Measurements from ENCODE around the gene TNRC6A. TPM values are rescaled to one million over a fixed set of nuclear protein-coding genes. Genes with fewer than 3 reads are reported as not detected.

TNRC6A gene
- total RNA-seq, 2 experiments from 2014 or later = 38.1 to 60.3 TPM

- intact Hi-C loops (cut with micrococcal nuclease; ENCODE audit: unreplicated experiment) = no loop called here
- no peak overlapping the region for H3K4me3 ChIP-seq (ENCODE audit: low read depth, low read length, poor library complexity, severe bottlenecking)
- no peaks in the 10 kb centered on the region for H3K4me1 ChIP-seq (ENCODE audit: insufficient read depth, low read length, poor library complexity, severe bottlenecking)
- H3K79me2 ChIP-seq (ENCODE audit: insufficient read depth, low read depth, low read length) = peaks cover 81% of the 10 kb centered on the region
- H3K4me2 ChIP-seq (ENCODE audit: low read length) = no peak overlapping the region
- H4K20me1 ChIP-seq (ENCODE audit: insufficient read depth, low read length) = peaks cover 4% of the 10 kb centered on the region
- H3K9me2 ChIP-seq (ENCODE audit: insufficient read depth, low read length) = no peaks in the 10 kb centered on the region
- CTCF ChIA-PET (ENCODE audit: unreplicated experiment) = no interaction called here
- no peak overlapping the region for H3K27ac ChIP-seq (ENCODE audit: low read depth, low read length, poor library complexity, severe bottlenecking)
- no TSS peak for BruUV-seq (replicated peaks)
- POLR2A ChIA-PET = interaction anchor here (0.8 to 1.4 kb wide), 5 partner anchors 9 to 25 kb away, joined by 3 to 9 read pairs (median 4); no protein-coding TSS in a partner anchor
- TF ChIP-seq, protein P1, sequence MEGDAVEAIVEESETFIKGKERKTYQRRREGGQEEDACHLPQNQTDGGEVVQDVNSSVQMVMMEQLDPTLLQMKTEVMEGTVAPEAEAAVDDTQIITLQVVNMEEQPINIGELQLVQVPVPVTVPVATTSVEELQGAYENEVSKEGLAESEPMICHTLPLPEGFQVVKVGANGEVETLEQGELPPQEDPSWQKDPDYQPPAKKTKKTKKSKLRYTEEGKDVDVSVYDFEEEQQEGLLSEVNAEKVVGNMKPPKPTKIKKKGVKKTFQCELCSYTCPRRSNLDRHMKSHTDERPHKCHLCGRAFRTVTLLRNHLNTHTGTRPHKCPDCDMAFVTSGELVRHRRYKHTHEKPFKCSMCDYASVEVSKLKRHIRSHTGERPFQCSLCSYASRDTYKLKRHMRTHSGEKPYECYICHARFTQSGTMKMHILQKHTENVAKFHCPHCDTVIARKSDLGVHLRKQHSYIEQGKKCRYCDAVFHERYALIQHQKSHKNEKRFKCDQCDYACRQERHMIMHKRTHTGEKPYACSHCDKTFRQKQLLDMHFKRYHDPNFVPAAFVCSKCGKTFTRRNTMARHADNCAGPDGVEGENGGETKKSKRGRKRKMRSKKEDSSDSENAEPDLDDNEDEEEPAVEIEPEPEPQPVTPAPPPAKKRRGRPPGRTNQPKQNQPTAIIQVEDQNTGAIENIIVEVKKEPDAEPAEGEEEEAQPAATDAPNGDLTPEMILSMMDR (conservative IDR thresholded peaks at IDR 0.05; ENCODE audit: low read length) = no peak
- TF ChIP-seq EZH2phosphoT487 (IDR thresholded peaks at IDR 0.05; ENCODE audit: borderline replicate concordance, low read depth, low read length) = no peak
- H2AFZ ChIP-seq (ENCODE audit: low read length) = no peak overlapping the region
- peaks cover 38% of the 10 kb centered on the region for H3K36me3 ChIP-seq (ENCODE audit: insufficient read depth, low read length)
- no peak for DNase-seq (ENCODE audit: low spot score)
- H3K9me3 ChIP-seq (ENCODE audit: low read length) = no peaks in the 10 kb centered on the region
Measured at GRCh38 chr16:24755201-24755874, 25.9 kb downstream of the TNRC6A start.

DNA sequence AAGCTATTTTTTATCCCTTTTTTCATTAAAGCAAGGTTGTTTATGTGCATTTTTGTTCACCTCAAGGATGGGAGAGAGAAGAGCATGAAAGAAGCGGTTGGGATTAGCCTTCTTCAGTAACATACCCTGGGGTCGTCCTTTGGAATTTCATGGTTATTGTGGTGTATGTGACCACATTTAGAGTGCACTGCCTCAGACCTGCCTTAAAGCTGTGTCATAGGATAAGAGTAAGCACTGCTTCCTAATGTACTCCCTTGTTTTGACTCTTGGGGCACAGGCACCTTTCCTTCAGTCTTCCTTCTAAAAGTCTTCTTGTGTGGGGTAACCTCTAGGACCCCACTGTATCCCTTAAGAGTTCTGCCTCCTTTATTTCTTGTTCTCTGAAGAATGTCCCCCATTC, 28.9 kb downstream of the TNRC6A start:
- ChIA-PET CTCF (ENCODE audit: unreplicated experiment) (no interaction called here), POLR2A (interaction anchor here (1.4 kb wide), 1 partner anchor 12 kb away, joined by 4 read pairs; no protein-coding TSS in a partner anchor)
- H3K4me2 ChIP-seq (ENCODE audit: low read length) = no peak overlapping the region
- H3K9me3 ChIP-seq (ENCODE audit: low read length) = no peaks in the 10 kb centered on the region
- no peak overlapping the region for H2AFZ ChIP-seq (ENCODE audit: low read length)
- no peak for DNase-seq (ENCODE audit: low spot score)
- H3K9me2 ChIP-seq (ENCODE audit: insufficient read depth, low read length) = no peaks in the 10 kb centered on the region
- H3K4me1 ChIP-seq (ENCODE audit: insufficient read depth, low read length, poor library complexity, severe bottlenecking) = no peaks in the 10 kb centered on the region
- intact Hi-C loops (cut with micrococcal nuclease; ENCODE audit: unreplicated experiment) = no loop called here
- no peak overlapping the region for H3K27ac ChIP-seq (ENCODE audit: low read depth, low read length, poor library complexity, severe bottlenecking)
- TF ChIP-seq, protein P1 (conservative IDR thresholded peaks at IDR 0.05; ENCODE audit: low read length) = no peak
- TF ChIP-seq EZH2phosphoT487 (IDR thresholded peaks at IDR 0.05; ENCODE audit: borderline replicate concordance, low read depth, low read length) = no peak
- H4K20me1 ChIP-seq (ENCODE audit: insufficient read depth, low read length) = peaks cover 4% of the 10 kb centered on the region; the same call in 1 of the 2 replicates
- H3K36me3 ChIP-seq (ENCODE audit: insufficient read depth, low read length) = peaks cover 49% of the 10 kb centered on the region
- H3K79me2 ChIP-seq (ENCODE audit: insufficient read depth, low read depth, low read length) = peaks cover 56% of the 10 kb centered on the region
- no peak overlapping the region for H3K4me3 ChIP-seq (ENCODE audit: low read depth, low read length, poor library complexity, severe bottlenecking)
- no TSS peak for BruUV-seq (replicated peaks)

- no peak for DNase-seq (ENCODE audit: low spot score)
- peaks cover 55% of the 10 kb centered on the region for H3K36me3 ChIP-seq (ENCODE audit: insufficient read depth, low read length)
- H3K9me3 ChIP-seq (ENCODE audit: low read length) = no peaks in the 10 kb centered on the region
- no peaks in the 10 kb centered on the region for H3K4me1 ChIP-seq (ENCODE audit: insufficient read depth, low read length, poor library complexity, severe bottlenecking)
- H3K4me3 ChIP-seq (ENCODE audit: low read depth, low read length, poor library complexity, severe bottlenecking) = no peak overlapping the region
- peaks cover 4% of the 10 kb centered on the region; the same call in 1 of the 2 replicates for H4K20me1 ChIP-seq (ENCODE audit: insufficient read depth, low read length)
- H3K9me2 ChIP-seq (ENCODE audit: insufficient read depth, low read length) = no peaks in the 10 kb centered on the region
- intact Hi-C loops (cut with micrococcal nuclease; ENCODE audit: unreplicated experiment) = no loop called here
- ChIA-PET CTCF (ENCODE audit: unreplicated experiment) (no interaction called here), POLR2A (interaction anchor here (0.6 to 1.4 kb wide), 3 partner anchors 13 to 181 kb away, joined by 3 to 8 read pairs (median 4); no protein-coding TSS in a partner anchor)
- H3K79me2 ChIP-seq (ENCODE audit: insufficient read depth, low read depth, low read length) = peaks cover 50% of the 10 kb centered on the region
- TF ChIP-seq EZH2phosphoT487 (IDR thresholded peaks at IDR 0.05; ENCODE audit: borderline replicate concordance, low read depth, low read length) = no peak
- no peak overlapping the region for H3K4me2 ChIP-seq (ENCODE audit: low read length)
- H3K27ac ChIP-seq (ENCODE audit: low read depth, low read length, poor library complexity, severe bottlenecking) = no peak overlapping the region
- no peak overlapping the region for H2AFZ ChIP-seq (ENCODE audit: low read length)
- no TSS peak for BruUV-seq (replicated peaks)
Measured at GRCh38 chr16:24759006-24759405, 29.6 kb downstream of the TNRC6A start.

Data from OCI-LY7 (cell line).